NCI-H2029 (cell line): Measurements from ENCODE around the gene SRSF7.

ENCODE experiments used
- DNase-seq: peaks from one replicate; lab custom pipeline; 2025; lab: John Stamatoyannopoulos, UW

SRSF7 gene

GRCh38 chr2:38701542-38701941 lies 49.6 kb downstream of the SRSF7 start:
- no peak for DNase-seq

- DNase-seq, result no peak
Observed at GRCh38 chr2:38700881-38701458, 50.2 kb downstream of the SRSF7 start.

GRCh38 chr2:38700113-38700785 lies 50.9 kb downstream of the SRSF7 start:
- no peak for DNase-seq

- no peak for DNase-seq
Observed at GRCh38 chr2:38698467-38699003, 52.6 kb downstream of the SRSF7 start.

GRCh38 chr2:38697116-38697840 lies 53.9 kb downstream of the SRSF7 start:
- DNase-seq, result no peak
